NCI-H1417 (cell line): ENCODE data around the gene FAM241B.

Experiments
- DNase-seq, 3 experiments: peaks; one replicate each; lab custom pipeline; 2025; lab: John Stamatoyannopoulos, UW

The FAM241B gene

DNA sequence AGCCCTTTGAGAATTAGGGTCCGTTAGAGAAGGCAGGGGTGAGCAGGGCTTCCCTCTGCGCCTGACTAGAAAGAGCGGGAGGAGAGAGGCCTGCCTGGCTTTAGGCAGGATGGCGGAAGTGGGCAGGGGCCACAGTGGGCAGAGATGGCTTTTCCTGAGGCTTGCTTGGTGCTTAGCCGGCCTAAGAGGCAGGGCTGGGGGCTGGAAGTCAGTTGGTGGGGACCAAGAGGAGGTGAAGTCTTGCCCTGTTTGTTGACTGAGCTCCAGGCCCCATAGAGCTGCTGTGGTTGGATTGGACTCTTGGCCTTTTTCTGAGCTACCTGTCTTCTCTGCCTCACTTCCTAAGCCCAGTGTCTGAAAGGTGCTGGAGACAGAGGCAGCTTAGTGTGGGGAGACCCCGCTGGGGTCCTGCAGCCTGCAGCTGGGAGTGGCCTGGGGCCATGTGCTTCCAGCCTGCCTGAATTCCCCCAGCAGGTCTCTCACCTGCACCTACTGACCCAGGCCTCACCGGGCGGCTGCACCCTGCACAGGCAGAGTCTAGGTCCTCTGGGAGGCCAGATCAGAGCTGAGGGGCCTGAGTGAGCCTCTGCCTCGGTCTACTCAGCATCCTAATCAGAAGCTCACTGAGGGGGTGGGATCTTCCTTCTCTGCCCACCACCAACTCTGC is 4.8 kb downstream of the FAM241B start:
- DNase-seq = no peak

DNA sequence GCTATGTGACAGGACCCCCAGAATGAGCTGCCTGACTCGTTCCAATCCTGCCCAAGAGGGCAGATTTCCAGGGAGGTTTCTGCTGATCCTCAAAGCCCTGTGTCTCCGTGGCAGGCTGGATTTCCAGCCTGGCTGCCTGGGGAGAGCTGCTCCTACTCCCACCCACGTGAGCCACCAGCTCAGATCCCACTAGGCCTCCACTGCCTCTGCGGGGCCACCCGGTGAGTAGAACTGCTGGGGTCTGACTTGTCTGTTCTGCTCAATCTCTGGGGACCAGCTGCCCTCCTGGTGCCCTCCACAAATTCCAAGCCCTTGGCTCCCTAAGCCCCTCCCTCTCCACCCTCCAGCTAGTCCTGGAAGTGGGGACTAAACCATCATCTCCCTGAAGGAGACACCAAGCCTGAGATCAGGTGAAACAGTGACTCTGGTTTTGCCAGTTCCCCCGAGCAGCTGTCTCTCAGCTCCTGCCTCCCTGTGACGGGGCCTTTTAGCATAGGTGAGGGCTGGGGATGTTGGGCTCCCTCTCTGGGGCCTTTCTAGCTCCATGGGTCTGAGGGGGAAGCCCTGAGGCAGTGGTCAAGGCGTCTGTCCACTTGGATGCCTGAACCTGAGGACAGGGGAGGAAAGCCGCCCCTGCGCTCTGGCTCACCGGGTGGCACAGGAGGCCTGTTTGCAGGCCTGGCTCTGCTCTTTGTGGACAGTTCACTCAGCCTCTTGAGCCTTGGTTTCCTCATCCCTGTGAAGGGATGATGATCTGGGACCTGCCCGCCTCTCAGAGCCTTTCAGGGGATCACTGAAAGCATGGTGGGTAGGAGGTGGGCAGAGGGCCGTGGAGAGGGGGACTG is 5.6 kb downstream of the FAM241B start:
- DNase-seq = no peak

DNA sequence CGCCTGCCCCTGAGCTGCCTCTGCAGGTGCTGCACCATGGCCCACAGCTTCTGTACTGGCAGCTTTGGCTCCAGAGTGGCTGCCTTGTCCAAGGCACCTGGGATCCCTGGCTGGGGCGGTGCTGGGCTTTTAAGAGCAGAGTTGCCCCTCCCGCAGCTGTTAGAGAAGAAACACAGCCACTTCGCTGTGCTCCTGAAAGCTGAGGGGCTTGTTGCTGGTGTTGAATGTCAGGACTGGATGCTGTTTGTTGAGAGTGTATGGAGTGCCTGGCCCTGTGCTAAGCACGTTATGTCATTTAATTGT is 6.2 kb downstream of the FAM241B start:
- DNase-seq = no peak

DNA sequence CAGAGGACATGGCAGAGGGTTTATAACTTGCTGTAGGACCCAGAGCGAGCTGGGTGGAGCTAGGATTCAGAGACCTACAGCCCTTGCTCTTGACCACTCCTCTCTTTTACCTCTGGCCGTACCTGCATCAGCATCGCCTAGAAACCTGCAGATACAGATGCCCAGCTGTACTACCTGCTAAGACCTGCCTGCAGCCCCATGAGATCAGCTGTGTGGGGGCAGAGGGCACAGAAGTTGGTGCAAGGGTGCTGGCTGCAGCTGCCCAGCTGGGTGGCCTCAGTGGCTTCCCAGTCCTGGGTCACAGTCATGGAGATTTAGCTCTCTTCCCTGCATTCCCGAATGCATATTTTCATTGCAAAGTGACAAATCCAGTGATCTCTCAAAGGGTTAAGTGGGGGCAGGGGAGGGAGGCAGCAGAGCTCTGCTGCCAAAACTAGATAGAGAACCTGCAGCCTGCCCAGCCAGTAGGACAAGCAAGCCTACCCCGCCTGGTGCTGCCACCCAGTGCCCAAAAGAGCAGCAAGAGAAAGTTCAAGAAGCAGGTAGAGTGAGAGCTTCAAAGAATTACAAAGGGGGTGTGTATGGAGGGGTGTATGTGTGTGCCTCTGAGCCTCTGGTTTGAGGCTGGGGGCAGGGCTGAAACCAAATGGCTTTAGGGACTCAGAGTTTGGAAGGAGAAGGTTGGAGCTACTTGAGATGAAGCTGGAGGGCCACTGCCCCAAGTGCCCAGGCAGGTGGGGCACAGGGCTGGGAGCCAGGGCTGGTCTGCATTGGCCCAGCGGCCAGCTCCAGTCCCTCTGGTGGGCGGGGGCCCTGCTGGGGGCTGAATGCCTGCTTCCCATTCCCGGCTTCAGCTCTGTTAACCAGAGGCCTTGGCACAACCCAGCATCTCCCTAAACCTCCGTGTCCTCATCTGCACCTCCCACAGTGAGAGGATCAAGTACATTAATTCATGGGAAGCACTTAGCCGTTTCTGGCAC is 6.9 kb downstream of the FAM241B start:
- peak in 2 of 3 experiments; percentile 6 to 9 for DNase-seq

DNA sequence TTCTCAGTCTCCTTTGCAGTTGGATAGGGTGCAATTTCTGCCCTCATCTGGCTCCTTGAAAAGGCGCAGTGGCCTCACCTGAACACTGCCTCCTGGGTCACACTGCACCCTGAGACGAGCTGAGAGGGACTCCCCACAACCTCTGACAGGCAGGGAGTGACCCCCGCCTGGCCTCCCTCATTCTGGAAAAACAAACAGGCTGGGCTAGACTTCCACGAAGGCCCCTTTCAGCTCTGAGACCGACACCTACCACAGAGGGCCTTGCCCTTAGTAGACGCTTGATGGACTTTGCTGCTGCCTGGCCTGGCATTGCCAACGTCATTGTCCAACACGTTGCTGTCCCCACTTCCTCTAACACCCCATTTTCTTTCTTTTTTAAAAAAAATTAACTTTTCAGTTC is 8.6 kb downstream of the FAM241B start:
- DNase-seq = no peak

DNA sequence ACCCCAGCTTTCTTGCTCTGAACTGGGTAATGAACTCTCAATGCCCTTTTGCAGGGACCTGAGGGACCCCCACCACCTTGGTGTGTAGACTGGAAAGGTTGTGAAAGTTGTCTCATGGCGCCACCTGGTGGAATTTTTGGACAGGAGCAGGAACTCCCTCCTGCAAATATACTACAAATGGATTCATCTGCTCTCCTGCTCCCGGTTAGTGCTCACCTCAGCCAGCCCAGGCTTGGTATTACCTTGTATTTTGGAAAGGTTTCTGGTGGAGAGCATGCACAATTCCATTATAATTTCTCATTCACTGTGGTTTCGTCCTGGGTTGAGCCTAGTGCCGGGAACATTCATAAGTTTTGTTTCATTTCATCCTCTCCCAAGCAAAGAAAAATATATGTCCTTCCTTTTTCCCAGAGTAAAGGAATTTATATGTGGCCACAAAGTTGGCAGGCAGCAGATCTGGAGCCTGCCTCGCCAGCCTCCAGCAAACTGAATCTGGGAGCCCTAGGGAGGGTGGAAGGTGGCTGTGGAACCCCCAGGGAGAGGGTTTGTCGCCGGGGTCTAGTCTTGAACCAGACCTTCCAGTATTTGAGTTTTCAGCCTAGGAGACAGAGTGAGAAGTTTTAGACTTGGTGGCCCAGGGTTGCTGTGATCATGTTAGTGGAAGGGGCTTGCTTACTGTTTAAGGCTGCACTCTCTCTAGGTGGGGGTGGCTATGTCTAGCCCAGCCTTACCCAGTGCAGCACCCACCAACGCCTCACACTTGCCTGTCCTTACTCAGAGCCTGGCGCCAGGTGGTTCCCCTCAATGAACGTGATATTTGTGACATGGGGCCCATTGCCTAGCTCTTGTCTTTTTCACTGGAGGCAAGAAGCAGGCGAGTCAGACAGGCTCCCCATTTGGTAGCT is 9.5 kb downstream of the FAM241B start:
- DNase-seq = peak; percentile 38 to 76 (median 44)

DNA sequence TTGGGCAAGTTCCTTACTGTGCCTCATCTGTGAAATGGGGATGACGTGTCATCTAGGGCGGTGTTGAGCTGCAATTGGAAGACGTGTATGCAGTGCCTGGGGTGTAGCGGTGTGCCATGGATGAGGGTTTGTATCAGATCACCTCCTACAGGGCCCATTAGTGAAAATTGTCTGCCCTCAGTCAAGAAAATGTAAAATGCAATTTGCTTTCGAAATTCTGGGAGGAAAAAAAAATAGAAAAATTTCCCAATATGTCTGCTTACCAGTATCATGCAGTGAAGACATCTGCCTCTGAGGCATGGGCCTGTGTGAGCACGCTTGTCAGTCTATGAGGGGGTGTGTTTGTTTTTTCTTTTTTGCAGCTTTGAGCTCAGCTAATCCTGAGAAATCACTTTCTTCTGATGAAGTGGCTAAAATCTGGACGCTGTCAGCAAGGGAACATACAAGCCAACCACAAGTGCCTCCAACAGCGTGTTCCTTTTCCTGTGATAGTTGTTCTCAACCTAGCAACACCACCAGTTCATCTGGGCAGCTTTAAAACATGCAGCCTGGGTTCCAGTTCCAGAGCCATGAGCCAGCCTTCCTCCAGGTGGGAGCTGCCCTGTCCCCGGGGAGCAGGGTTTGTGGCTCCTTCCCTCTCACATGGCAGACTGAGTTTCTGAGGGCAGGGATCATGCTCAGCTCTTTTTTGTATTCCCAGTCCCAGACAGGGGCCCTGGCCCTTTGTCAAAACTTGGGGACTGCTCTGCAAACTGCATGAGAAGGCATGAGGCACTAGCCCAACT is 10.3 kb downstream of the FAM241B start:
- no peak for DNase-seq

DNA sequence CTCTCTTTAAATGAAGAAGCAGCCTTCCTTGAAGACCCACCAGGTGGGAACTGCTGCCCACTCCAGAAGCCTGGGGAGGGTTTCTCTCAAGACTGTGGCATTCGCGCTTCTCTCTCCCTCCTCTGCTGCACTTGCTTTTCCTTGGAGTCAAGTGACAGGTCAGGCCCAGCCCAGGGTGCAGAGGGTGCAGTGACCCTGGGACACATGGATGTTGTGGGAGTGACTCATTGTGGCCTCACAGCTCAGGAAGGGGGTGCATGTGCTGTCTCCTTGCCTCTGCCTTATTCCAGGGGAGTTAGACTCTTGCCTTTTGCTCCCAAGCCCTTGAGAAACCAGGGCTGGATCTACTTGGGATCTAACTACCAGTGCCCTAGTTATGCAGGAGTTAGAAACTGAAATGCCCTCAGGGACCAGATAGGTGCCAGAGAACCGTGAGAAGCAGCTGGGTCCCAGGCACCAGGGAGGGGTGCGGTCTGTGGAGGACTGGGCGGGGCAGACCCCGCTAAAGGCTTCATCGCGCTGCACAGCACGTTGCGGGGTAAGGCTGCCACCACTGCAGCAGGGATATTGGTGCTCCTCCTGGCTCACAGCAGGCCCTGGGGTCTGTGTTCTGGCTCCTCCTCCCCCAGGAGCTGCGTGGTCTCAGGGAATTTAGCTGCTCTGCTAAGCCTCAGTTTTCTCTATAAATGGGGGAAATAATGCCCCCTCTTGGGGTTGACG is 11.4 kb downstream of the FAM241B start:
- DNase-seq = no peak

DNA sequence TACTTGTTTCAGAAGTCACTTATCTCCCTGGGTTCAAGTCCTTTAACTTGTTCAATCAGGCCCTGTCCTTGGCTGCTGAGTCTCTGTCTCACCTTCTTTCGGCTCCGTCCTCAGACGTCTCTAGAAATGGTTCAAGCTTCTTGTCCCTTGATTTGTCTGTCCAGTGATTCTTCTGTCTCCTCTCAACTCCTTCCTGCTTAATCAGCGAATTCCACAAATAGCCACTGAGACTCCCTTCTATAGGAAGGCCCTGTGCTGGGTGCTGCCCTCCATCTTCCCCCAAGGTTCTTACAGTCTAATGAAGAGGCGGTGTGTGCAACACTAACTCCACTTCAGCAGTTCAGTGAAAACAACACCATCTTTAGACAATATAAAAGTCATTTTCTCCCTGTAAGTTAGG is 12.7 kb downstream of the FAM241B start:
- no peak for DNase-seq

DNA sequence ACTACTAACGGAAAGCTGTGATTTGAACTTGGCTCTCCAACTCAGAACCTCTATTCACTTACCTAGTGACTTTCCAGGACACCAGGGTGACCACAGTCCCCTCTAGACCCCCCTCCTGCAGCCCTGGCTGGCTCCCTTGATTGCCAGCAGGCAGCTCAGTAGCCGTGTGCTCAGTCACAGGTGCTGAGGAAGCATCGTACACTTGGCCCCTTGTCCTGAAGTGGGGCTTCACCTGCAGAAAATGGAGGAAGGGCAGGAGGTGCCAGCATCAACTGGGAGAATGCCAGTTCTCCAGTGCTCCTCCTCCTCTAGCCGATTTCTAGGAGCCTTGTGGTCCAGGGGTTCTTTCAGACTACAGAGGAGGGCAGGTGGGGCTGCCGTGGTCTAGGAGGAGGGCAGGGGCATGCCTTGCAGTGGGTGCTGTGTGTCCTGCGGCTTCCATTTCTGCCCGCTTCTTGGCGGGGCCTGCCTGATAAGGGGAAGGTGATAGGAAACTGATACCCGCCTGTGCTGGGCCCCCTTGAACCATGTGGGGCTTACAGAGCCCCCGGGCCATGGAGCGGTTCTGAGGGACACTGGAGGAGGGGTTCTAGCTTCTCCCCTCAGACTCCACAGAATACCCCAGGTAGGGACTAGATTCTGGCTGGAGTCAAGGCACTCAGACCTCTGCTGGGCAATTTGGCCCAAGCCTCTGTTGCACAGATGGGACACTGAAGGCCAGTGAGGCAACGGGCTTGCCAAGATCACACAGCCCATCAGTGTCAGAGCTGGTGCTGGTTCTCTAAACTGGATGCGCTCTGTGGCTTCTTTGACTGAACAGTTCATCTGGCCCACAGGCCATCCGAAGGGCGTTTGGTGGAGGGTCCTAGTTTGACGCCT is 14.0 kb downstream of the FAM241B start:
- no peak for DNase-seq

DNA sequence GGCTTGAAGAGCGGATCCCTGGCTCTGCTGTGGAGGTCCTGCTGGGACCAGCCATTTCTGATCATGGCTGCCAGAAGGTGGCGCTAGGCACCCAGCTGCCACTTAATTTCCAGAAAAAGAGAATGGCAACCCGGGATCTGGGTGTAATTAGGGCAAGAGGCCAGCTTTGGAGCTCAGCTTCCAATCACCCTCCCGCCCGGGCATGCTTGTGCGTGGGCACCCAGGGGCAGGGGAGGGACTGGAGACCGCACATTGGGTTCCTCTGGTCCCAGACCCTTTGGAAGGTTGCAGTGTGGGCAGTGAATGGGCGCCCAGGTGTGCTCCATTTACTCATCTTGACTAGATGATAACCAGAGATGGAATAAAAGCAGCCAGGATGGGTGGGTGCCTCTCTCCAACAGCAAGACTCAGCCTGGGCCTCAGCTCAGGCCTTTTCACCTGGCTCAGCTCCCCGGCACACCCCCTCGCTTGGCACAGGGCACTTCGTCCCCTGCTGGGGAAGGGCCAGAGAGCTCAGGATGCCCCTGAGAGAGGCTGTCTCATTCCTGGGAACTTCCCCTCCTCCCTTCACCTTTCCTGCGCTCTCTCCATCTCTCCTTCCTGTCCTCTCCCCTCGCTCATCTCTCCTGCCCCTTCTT is 14.7 kb downstream of the FAM241B start:
- DNase-seq = peak; percentile 5 to 64 (median 45)

DNA sequence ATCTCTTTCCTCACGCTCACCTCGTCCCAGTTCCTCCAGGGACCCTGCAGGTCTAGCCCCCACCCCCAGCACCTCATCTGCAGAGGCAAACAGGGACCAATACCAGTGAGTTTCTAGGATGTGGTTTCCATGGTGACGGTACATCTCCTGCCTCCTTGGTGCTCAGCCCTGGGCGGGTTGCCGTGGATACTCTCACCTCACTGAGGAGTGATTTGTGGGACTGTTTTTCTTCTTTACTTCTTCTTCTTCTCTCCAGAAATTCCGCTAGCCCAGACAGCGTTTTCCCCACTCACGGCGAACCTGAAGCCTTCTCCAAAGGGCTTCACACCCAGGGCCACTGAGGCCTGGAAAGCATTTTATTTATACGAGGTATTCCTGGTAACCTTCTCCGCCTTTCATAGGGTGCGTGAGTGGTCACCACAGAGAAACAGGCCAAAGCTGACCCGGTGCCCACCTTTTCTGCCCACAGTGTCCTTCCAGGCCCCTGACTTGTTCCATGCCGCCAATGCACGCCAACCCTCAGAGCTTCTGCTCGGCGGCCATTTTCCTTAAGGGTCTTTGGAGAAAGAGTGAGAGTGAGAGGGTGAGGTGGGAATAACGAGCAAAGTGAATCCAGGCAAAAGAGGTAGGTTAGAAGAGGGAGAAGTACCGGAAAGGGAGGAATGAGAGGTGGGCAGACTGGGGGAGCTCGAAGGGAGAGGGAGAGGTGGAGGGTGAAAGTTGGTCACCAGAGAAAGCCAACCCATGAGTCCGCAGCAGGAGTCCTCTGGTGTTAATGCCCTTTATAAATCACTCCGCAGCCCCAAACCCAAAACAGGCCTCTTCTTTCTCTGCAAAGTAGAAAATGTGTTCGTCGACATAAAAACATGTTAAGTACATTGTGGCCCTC is 15.5 kb downstream of the FAM241B start:
- DNase-seq = peak in 2 of 3 experiments; percentile 29 to 61

DNA sequence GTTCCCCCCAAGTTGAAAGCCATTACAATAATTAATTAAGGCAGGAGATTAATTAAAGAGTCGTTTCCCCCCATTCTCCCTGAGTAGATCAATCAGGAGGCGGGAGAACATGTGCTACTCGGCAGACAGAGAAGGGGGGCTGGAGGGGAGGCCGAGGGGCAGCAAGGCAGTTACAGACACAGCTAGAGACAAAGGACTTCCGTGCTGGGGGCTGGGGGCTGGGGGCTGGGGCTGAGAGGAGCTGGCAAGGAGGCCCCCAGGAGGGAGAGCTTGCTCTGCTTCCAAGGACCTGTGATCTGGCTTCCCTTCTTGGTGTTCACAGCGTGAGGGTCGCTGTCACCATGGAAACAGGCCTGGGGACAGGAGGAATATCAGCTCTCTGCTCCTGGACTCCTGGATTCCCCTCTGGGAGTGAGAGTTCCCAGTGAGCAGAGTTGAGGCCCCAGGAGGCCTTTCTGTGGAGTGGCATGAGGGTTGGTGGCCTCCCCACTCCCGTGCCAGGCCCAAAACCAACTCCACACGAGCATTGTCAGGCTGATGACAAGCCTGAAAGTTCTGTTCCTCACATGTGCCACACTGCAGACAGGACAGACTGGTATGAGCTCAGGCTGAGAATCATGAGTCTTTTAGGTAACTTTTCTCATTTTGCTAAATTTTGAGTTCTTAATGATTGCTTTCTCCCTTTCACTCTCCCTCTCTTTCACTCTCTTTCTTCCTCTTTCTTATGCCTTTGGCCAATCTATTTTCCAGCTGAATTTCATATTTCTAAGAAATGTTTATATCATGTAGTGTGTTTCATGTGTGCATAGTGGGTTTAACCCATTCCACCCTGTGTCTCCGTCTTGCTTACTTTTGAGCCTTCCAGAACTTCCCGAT is 16.4 kb downstream of the FAM241B start:
- DNase-seq = peak in 2 of 3 experiments; percentile 37 to 65

DNA sequence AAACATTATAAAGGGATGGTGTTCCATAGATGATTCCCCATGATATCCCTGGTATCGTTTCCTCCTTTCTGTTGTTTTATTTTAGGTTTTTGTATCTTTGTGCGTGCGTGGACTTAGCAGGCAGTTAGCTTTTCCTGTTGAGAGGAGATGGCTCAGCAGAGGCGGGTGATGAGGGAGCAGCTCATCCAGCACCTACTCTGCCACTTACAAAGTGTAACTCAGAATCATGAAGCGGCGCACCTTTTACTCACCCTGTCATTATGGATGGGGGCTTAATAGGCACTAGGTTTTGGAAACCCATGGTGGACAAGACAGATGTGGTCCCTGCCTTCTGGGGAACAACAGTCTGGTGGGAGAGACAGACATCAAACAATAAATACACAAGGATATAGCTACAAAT is 17.1 kb downstream of the FAM241B start:
- DNase-seq = no peak

DNA sequence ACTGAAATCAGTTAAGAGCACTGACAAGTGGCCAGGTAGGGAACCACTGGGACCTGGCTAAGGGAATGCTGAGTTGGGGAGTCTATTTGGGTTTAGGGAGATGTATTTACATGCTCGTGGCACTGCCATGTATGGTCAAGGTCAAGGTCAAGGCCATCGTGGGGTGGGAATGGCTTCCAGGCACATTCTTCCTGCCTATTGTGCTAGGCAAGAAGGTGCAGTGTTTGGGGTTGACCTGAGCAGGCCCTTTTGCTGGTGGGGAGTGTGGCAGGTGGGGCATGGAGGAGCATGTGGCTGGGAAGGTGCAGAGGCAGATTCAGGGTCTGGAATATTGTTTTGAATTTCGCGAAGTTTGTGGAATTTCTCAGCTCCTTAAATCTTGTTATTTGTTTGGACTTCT is 17.8 kb downstream of the FAM241B start:
- DNase-seq = no peak

DNA sequence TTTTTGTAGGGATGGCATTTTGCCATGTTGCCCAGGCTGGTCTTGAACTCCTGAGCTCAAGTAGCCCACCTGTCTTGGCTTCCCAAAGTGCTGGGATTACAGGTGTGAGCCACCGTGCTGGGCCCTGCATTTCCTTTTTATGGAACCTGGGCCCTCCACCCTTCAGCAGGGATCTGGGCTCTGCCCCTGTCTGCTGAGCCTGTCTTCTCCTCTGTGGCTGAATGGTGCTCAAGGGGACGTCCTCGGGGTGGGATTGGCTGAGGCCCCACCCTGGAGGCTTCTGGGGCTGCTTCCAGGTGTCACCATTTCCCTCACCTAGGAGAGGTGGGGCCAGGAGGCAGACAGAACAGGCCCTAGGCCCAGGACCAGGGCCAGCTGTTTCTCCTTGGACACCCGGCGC is 18.4 kb downstream of the FAM241B start:
- DNase-seq = no peak
